ENCODE results near the gene KCNN2. TPM values are rescaled to one million over a fixed set of nuclear protein-coding genes. Genes with fewer than 3 reads are reported as not detected.

Gene KCNN2
- total RNA-seq, 4 donors from 2014 or later: 0.27 to 0.34 TPM; not detected in 2

- 68 to 82% methylated on average over 3 of the region's 3 CpGs for WGBS, 2 donors
- Histone ChIP-seq H3K4me3 (replicated peaks in 1 of 3) (no peak overlapping the region), H3K27me3 (no peaks in the 10 kb centered on the region), H3K36me3 (no peaks in the 10 kb centered on the region), H3K9me3 (no peaks in the 10 kb centered on the region), H3K27ac (no peak overlapping the region), H3K4me1 (no peaks in the 10 kb centered on the region)
- no peak for TF ChIP-seq CTCF (IDR thresholded peaks at IDR 0.05)
- TF ChIP-seq POLR2A (IDR thresholded peaks at IDR 0.05): no peak
- intact Hi-C loops (cut with DNase I): no loop called here
- no peak for DNase-seq
These were observed 33.9 kb upstream of the KCNN2 start for GRCh38 chr5:114327987-114328386.

- no peaks in the 10 kb centered on the region for H3K9me3 ChIP-seq
- H3K4me1 ChIP-seq: no peaks in the 10 kb centered on the region
- 79 to 83% methylated on average over 7 of the region's 7 CpGs for WGBS, 2 donors
- no peak for DNase-seq
- intact Hi-C loops (cut with DNase I): no loop called here
- H3K36me3 ChIP-seq: no peaks in the 10 kb centered on the region
- TF ChIP-seq CTCF (IDR thresholded peaks at IDR 0.05): no peak
- no peak for TF ChIP-seq POLR2A (IDR thresholded peaks at IDR 0.05)
- no peak overlapping the region for H3K4me3 ChIP-seq (replicated peaks in 1 of 3)
- no peak overlapping the region for H3K27ac ChIP-seq
- no peaks in the 10 kb centered on the region for H3K27me3 ChIP-seq
These were observed 30.8 kb upstream of the KCNN2 start for GRCh38 chr5:114330916-114331531.

GRCh38 chr5:114332493-114332892 is 29.4 kb upstream of the KCNN2 start:
- Histone ChIP-seq H3K4me1 (no peaks in the 10 kb centered on the region), H3K36me3 (no peaks in the 10 kb centered on the region), H3K27ac (no peak overlapping the region), H3K4me3 (replicated peaks in 1 of 3) (no peak overlapping the region), H3K9me3 (no peaks in the 10 kb centered on the region), H3K27me3 (no peaks in the 10 kb centered on the region)
- DNase-seq: no peak
- intact Hi-C loops (cut with DNase I): no loop called here
- TF ChIP-seq CTCF (IDR thresholded peaks at IDR 0.05) (no peak), POLR2A (IDR thresholded peaks at IDR 0.05) (no peak)

- WGBS, 2 donors: 77 to 83% methylated on average over 5 of the region's 5 CpGs
- Histone ChIP-seq H3K27ac (no peak overlapping the region), H3K4me3 (replicated peaks in 1 of 3) (no peak overlapping the region), H3K36me3 (no peaks in the 10 kb centered on the region), H3K9me3 (no peaks in the 10 kb centered on the region), H3K4me1 (no peaks in the 10 kb centered on the region), H3K27me3 (no peaks in the 10 kb centered on the region)
- TF ChIP-seq CTCF (IDR thresholded peaks at IDR 0.05) (no peak), POLR2A (IDR thresholded peaks at IDR 0.05) (no peak)
- intact Hi-C loops (cut with DNase I): no loop called here
- no peak for DNase-seq
These were observed 28.9 kb upstream of the KCNN2 start for GRCh38 chr5:114332925-114333324.

- intact Hi-C loops (cut with DNase I): no loop called here
- Histone ChIP-seq H3K27ac (no peak overlapping the region), H3K9me3 (no peaks in the 10 kb centered on the region), H3K27me3 (no peaks in the 10 kb centered on the region), H3K4me3 (replicated peaks in 1 of 3) (no peak overlapping the region), H3K4me1 (no peaks in the 10 kb centered on the region), H3K36me3 (no peaks in the 10 kb centered on the region)
- DNase-seq: no peak
- TF ChIP-seq CTCF (IDR thresholded peaks at IDR 0.05) (no peak), POLR2A (IDR thresholded peaks at IDR 0.05) (no peak)
- WGBS, 2 donors: 70 to 72% methylated on average over 1 of the region's 1 CpG
These were observed 26.5 kb upstream of the KCNN2 start for GRCh38 chr5:114335391-114335790.
